Dedifferentiated amniotic fluid mesenchymal stem cell (primary cell): ENCODE data around the gene ARHGAP42.
A peak's percentile ranks its signal among the peaks of the same experiment; 100 is the strongest.
"Not testable (repeated sequence)": the region's sequence is repeated elsewhere in the genome, so short reads cannot be mapped to it uniquely, and the experiment has no call there.

Experiments used
- DNase-seq: peaks from one replicate; pipeline ENCODE4 v3.0.0-alpha.2; 2016; ENCODE audit errors: extremely low spot score

ARHGAP42 gene, protein sequence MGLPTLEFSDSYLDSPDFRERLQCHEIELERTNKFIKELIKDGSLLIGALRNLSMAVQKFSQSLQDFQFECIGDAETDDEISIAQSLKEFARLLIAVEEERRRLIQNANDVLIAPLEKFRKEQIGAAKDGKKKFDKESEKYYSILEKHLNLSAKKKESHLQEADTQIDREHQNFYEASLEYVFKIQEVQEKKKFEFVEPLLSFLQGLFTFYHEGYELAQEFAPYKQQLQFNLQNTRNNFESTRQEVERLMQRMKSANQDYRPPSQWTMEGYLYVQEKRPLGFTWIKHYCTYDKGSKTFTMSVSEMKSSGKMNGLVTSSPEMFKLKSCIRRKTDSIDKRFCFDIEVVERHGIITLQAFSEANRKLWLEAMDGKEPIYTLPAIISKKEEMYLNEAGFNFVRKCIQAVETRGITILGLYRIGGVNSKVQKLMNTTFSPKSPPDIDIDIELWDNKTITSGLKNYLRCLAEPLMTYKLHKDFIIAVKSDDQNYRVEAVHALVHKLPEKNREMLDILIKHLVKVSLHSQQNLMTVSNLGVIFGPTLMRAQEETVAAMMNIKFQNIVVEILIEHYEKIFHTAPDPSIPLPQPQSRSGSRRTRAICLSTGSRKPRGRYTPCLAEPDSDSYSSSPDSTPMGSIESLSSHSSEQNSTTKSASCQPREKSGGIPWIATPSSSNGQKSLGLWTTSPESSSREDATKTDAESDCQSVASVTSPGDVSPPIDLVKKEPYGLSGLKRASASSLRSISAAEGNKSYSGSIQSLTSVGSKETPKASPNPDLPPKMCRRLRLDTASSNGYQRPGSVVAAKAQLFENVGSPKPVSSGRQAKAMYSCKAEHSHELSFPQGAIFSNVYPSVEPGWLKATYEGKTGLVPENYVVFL

DNA sequence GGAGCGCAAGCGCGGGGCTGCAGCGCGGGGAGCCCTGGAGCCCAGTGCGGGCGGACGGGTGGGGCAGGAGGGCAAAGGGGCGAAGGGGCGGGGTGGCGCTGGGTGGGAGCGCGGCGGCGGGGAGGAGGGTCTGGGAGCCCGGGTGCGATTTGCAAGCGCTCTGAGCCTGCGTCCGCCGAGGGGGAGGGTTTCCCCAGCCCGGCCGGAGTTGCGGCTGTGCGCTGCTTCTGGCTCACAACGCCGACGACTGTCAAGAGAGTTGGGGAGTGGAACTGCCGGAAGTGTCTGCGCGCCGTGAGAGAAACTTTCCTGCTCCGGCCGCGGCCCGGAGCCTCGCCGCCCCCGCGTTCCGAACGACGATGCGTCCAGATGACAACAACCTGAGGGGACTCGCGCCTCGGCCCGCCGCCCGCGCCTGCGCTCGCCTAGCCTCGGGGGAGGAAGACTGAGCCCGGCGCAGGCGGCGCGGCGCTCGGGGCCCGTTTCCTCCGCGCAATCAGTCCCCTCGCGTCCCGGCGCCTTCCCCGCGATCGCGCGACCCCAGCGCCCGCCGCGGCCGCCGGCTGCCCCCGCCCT lies at the start of gene ARHGAP42:
Gene ARHGAP42 (plus strand): TSS at position 235 of the 576 bp plus-strand sequence. CDS start 391 bp downstream, outside the sequence.
- DNase-seq, result peak; percentile 33

DNA sequence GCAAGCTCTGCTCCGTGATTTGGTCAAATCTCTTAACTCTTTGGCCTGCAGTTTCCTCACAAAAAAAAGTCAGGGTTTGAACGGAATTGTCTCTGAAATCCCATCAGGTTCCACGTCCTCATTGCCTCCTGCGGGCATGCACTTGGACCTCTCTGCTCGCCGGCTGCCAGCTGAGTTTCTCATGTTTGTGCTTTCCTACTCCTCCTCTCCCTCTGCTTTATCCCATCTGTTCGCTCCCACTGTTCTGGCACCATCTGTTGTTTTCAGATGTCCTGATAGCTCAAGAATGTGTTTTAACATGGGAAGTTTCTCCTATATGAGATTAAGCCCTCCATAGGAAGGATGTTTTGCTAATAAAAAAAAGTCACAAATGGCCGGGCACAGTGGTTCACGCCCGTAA lies 49.4 kb upstream of the ARHGAP42 start:
- no peak for DNase-seq

DNA sequence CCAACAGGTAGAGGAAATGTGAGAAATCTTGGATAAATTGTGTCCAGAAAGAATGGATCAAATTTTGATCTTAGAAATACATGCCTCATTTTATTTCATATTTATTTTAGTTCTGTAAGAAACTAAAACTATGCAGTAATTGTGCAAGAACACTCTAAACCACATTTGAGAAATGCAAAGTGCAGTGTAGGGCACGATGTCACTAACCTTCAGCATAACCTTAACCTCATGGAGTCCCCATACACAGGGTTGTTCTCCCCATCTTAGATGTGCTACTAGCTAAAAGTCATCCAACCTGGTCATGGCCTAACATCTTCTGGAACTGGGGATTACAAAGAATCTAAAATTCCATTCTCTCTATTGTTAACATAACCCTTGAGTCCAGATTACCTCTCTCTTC lies 48.4 kb upstream of the ARHGAP42 start:
- no peak for DNase-seq

DNA sequence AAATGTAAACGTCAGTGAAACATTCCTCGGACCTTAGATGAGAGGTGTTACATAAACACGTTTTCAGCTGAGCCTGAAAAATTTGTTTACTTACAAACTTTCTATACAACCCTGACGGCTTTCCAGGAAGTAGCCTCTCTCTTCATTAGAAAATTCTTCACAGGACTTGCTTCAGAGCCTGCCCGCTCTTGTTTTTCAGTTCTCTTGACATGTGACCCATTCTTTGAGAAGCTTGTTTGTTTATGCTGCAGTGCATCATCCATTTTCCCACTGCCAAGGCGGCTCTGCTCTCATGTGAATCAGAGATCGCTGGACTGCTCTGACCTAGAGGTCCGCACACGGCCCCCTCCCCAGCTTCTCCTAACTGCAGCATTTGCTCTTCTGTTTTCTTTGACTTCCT lies 47.9 kb upstream of the ARHGAP42 start:
- peak; percentile 22 for DNase-seq

DNA sequence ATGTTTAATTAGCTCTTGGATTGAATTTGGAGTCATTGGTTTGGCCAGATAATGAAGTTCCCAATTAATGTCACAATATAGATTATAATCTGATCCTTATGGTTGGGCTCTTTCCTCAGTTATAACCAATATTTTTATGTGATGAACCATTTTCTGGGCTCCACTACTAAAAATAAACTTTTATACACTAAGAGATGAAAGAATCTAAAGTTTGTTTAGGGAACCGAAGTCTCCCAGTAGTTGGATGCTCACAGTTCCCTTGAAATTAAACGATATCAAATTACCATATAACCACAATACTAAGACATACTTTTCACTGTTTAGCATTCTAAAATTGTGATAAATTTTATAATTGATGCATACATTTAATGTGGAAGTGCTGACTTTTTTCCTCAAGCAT lies 47.0 kb upstream of the ARHGAP42 start:
- no peak for DNase-seq

DNA sequence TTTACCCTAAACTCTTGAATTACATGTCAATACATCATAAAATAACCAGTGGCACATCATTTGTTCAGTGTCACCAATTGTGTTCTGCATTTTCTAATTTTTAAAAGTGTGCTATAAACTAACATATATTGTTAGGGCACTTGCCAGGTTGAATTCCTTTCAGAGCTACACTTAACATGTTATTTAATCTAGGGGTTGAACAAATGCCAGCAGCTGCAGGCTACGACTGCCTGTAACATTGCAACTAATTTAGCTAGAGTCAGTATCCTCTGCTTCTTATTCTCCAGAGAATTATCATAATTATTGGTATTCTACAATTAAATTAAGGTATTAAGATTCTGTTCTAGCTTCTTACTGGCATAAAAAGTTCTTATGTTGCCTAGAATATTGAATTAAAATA lies 46.4 kb upstream of the ARHGAP42 start:
- DNase-seq, result no peak

DNA sequence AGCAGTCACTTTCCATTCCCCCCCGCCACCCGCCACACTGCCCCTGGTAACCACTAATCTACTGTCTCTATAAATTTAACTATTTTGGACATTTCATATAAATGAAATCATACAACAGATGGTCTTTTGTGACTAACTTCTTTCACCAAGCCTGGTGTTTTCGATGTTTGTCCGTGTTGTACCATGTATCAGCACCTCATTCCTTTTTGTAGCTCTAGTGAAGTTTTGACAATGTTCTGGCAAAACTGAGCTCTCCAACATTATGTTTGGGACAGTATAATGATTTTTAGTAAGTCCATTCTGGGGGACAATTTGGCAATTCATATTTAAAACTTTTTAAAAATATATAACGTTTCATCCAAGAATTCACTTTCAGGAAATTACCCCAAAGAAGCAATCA lies 45.6 kb upstream of the ARHGAP42 start:
- DNase-seq, result no peak

DNA sequence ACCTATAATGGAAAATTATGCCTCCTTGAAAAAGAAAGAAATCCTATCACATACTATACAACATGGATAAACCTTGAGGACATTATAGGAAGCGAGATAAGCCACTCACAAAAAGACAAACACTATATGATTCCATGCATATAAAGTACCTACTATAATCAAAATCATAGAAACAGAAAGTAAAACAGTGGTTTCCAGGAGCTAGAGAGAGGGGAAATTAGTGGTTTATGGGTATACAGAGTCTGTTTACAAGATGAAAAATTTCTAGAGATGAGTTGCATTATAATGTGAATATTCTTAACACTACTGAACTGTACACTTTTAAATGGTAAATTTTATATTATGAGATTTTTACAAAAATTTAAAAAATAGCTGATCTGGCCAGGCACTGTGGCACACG lies 40.5 kb upstream of the ARHGAP42 start:
- no peak for DNase-seq

DNA sequence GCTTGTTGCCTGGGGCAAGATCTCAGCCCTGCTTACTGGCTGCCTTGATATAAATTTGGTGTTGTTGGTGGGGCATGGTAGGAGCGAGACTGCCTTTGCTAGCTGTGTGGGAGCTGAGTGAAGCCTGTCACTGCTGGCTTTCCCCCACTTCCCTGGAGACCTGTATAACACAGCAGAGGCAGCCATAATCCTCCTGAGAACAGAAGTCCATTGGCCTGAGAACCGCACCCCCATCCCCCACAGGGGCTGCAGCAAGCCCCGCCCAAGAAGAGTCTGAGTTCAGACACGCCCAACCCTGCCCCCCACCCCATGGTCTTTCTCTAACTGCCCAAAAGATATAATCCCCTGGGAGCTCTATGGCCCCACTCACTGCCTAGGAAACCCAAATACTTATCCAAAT lies 39.2 kb upstream of the ARHGAP42 start:
- no peak for DNase-seq

DNA sequence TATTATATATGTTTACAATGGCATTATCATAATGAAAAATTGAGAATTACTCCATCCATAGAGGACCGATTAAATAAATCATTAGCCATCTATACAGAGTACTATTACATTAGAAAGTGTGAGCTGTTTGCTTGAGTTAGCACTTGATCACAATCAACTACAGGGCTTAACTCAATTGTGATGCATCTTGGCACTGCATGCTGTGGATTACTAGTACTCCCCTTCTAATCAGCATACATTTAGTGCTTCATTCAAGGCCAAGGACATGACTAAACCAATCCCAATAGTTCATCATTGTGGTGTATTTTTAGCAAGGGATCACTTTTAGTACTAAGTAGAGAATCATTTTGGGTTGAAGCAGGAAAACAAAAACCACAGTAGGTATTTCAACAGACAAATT lies 23.5 kb upstream of the ARHGAP42 start:
- DNase-seq, result no peak

DNA sequence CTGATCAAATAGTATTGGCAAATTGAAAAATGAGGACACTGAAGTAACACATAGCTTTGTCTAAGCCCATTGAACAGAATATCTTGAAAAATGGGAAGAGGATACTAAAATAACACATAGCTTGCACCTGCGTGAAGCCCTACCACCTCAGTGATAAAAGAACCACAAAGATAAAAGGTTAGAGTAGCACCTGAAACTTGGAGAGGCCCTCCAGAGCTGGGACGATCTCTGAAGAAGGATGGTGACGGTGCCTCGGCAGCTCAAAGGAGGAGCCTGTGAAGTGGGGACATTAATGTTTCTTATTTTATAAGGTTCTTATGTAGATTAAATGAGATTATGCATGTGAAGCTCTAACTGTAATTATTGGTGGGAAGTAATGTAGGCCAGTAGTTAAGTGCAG lies 23.1 kb upstream of the ARHGAP42 start:
- no peak for DNase-seq

DNA sequence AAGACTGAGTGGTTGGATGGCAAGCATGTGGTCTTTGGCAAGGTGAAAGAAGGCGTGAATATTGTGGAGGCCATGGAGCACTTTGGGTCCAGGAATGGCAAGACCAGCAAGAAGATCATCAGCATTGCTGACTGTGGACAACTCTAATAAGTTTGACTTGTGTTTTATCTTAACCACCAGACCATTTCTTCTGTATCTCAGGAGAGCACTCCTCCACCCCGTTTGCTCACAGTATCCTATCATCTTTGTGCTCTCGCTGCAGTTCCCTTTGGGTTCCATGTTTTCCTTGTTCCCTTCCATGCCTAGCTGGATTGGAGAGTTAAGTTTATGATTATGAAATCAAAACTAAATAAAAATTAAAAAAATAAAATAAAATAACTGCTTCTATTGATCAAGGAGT lies 20.3 kb upstream of the ARHGAP42 start:
- DNase-seq, result not testable (repeated sequence)

DNA sequence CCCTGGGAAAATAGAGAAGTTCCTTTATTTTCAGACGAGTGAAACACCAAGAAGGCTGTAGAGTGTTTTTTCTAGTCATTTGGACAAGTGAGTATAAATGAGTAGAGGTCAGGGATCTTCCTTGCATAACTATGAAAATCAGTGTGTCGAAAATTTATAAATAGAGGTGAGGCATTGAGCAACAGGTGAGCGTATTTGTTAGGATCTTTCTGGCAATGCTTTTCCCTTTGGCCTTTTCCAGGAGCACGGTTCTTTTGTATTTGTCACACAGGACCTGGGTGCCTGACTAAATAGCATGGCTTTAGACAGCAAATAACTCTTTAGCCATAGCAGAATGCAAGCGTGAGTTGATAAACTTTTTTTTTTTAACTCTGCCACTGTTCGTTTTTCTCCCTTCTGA lies 19.6 kb upstream of the ARHGAP42 start:
- no peak for DNase-seq

DNA sequence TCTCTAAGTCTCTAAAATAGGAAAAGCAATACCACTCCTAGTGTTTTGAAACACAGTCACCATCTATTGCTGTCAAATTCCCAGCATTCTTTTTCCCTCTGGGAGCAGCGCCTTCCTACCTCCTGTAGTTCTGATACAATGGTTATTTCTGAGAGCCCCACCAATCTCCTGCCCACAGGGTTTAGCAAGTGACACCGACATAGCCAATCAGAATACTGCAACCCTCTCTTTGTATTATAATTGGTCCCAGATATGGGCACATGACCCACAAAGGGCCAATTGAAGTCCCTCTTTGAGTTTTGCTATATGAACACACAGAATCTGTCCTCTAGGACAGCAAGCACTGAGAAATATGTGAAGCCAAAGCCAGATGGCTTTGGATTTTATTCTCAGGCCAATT lies 16.9 kb upstream of the ARHGAP42 start:
- no peak for DNase-seq

DNA sequence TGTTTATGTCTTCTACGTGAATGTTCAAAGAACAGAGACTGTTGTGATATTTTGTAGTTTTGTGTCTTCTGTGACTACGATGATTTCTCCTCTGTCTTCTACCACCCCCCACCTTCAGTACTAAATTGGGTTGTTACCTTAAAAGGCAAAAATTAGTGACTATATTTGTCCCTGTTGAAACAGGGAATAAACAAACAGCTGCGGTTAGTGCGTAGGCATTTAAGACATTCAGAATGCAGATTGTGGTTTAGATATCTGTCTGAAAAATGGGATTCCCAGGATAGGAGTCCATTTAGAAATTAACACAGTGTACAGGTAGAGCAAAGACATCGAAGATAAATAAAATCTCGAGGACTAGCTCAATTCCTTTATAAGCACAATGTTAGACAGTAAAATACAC lies 15.6 kb upstream of the ARHGAP42 start:
- no peak for DNase-seq

DNA sequence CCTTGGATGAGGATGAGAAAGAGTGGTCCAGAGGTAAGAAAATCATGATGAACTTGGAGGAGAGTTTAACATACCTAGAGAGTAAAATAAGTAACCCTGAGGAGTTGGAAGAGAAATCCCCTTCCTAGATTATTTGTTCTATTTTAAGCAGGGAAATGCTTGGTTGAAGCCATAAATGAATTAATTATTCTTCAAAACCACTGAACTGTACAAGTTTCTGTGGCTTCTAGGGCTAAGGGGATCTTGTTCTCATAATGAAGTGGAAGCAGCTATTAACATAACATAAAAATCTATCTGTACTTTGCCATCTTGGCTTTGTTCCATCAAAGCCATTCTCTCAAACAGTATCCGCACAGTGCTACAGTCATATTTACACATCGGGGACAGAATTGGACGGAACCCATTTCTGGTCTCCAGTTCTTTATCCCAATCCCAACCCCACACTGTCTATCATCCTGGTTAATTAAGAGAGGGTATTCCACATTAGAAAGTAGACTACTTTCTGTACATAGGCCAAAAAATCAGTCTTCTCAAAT lies 14.5 kb upstream of the ARHGAP42 start:
- DNase-seq, result no peak

DNA sequence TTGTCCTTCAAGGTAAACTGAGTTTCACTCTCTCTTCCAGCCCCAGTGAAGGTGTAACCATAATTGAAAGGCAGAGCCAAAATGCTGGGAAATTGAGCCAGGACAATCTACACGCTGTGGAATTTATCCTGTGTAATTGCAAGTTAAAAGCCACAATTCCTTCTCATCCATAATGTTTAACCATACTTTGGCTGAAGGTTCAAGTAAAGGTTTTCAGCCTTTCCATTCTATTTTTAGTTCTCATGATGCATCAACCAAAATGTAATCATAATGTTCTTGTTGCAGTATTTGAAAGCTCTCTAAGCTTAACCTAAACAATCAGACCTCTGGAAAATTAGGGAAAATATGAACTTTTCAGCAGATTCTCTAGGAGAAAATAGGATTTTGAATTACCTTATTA lies 14.0 kb upstream of the ARHGAP42 start:
- no peak for DNase-seq

DNA sequence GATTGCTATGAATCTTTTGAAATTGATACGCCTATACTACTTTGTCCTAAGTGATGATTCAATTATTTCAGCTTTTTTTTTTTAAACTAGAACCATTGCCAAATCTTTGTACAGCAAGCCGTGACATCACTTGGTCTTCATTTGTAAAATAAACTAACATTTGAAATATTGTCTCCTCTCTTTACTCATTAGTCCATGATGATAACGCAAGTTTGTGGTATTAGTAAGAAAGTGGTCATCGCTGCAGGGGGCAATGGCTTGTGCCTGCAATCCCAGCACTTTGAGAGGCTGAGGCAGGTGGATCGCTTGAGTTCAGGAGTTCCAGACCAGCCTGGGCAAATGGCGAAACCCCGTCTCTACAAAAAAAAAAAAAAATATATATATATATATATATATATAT lies 12.9 kb upstream of the ARHGAP42 start:
- no peak for DNase-seq

DNA sequence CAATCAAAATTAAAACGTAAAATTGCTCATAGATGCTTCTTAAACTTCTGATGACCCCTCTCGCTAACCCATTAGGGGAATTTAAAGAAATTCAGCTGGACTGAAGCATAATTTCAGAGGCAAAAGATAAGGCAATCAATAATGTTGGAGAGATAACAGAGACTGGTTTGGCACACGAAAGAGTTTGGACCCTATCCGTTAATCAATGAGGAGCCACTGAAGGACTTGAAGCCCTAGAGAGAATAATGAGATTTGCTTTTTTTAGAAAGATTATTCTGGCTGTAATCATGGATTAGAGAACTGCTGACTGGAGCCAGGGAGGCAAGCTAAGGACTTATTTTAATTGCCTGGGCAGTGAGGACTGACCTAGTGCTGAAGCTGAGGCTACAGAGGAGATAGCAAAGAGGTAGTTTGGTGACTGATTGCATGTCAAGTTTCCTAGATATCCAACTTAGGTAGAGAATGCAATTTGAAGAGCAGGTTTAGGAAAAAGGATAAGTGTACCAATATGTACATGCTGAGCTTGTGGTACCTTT lies 11.9 kb upstream of the ARHGAP42 start:
- no peak for DNase-seq

DNA sequence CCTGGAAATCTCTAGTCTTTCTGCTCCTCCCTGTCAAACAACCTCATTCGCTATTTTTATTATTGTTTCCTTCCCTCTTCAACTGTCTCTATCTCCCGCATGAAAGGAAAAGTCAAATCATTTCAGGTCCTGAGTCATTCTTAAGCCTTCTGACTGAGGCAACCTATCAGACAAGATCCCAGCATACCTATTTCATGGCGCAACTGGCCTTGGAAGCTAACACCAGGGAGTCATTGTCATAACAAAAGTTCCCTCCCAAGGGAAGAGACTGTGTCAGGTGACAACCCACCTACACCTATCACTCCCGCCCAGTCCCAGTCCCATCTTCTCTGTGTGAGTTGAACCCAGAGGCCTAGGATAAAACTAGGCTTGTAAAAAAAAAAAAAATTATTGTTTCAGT lies 10.2 kb upstream of the ARHGAP42 start:
- no peak for DNase-seq

DNA sequence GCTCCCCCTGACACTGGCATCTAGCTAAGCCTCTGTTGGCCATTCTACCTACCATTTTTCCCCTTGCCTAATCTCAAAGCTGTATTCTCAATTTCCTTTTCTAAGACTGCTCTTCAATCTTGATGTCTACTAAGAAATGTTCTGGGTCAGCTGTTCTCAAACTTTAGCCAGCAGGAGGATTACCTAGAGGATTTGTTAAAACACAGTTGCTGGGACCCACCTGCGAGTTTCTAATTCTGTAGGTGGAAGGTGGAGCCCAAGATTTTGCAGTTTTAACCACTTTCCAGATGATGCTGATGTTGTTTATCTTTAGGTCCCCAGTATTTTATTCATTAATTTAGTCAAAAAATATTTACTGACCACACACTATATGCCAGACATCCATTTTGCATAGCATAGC lies 9.3 kb upstream of the ARHGAP42 start:
- DNase-seq, result no peak

DNA sequence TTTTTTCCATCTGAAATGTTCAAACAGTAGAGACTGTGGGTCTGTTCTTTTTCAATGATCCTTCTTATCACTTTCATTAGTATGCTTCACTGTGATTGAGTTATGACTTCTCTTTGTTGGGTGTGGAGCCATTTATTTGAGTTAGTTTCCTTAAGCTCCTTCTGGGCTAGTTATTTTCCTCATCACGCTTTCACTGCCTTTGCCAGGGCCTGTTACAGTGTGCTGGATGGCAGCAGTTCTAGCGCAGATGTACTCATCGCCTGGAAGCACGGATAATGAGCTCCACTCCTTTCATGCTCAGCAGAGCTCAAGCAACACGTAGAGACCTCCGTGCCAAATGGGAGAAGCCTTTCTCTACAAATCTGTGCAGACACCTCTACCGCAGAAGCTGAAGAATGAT lies 7.0 kb upstream of the ARHGAP42 start:
- DNase-seq, result no peak
